VCaP (cell line): ENCODE results near the gene MYCBP2.

Experiments
- H3K27ac ChIP-seq: fragments of 450-650 bp; 2 replicates; pipeline ENCODE4 v1.5.1; 2017
- CTCF ChIP-seq: fragments of 450-650 bp; conservative IDR thresholded peaks from 2 replicates; pipeline ENCODE4 v1.5.1; 2017; ENCODE audit warnings: mild to moderate bottlenecking, moderate library complexity

Gene MYCBP2

GRCh38 chr13:77034881-77035280, 292.0 kb downstream of the MYCBP2 start:
- no peak for TF ChIP-seq CTCF
- H3K27ac ChIP-seq: peak overlapping the region; percentile 47

DNA sequence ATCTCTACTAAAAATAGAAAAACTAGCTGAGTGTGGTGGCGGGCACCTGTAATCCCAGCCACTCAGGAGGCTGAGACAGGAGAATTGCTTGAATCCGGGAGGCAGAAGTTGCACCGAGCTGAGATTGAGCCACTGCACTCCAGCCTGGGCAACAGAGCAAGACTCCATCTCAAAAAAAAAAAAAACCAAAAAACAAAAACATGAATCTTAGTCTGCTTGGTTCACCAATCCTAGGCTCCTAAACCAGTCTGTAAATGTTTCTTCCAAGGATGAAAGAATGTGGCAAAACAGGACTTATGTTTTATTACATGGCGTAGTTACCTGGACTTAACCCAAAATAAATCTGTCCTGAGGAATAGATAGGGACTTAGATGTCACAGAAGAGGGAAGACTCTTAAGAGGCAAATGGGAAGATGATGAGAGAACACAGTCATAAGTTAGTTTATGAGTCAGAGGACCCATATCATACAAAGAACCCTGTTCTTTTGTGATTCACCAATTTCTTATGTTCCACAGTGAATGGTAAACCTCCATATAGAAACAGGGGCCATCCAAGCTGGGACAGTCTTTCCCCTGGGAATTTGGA, 293.1 kb downstream of the MYCBP2 start:
- TF ChIP-seq CTCF: no peak
- peak overlapping the region; percentile 47 for H3K27ac ChIP-seq

GRCh38 chr13:77031656-77032243, 295.1 kb downstream of the MYCBP2 start:
- H3K27ac ChIP-seq: no peak overlapping the region
- TF ChIP-seq CTCF: no peak

- no peak for TF ChIP-seq CTCF
- no peak overlapping the region for H3K27ac ChIP-seq
Observed at GRCh38 chr13:77029436-77029835, 297.5 kb downstream of the MYCBP2 start.

DNA sequence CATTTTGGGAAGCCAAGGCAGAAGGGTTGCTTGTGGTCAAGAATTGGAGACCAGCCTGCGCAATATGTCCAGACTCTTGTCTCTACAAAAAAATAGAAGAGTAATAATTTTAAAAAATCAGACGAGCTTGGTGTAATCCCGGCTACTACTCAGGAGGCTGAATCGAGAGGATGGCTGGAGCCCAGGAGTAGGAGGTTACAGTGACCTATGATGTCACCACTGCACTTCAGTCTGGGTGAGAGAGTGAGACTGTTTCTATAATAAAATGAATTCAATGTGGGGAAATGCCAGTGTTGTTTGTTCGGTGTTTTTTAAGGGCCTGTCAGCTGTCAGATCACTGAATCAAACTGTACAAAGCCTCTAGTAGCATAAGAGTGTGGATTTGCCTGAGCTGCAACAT, 298.7 kb downstream of the MYCBP2 start:
- peak overlapping the region; percentile 94; the same call in 1 of the 2 replicates for H3K27ac ChIP-seq
- TF ChIP-seq CTCF: no peak

DNA sequence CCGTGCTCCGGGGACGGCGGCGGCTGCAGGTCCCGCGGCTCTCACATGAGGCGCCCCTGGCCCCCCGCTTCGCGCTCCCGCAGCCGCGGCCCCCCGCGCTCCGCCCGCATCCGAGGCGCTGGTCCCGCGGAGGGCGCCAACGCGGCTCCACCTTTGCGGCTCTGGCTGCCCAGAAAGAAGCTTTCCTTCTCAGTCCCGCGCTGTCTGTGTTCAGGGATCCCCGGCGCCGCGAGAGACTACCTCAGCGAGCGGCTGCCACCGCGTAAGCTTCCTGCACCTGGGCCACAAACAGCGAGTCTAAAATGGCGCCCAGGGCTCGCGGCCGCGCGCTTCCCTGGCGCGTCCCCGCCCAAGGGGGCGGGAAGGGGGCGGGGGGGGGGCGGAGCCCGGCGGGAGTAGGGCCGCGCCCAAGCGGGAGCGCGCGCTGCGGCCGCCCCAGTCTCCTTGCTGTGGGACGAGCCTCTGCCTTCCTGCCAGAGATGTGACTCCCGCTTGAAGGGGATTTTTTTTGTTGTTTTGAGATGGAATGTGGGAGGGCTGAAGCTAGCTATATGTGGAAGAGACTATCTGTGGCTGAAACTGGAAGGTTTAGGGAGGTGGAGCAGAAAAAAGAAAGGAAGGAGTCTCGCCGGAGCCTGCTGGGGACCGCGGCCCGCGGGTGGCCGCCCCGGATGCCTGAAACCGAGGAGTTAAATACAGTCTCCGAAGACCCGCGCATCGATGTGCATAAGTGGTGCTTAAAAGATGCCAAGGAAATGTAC, 299.9 kb downstream of the MYCBP2 start, which contains the start of gene FBXL3:
Gene FBXL3 (minus strand): TSS at position 299 of the 761 bp plus-strand sequence. CDS start 5,299 bp downstream, outside the sequence.
- TF ChIP-seq CTCF: no peak
- peak within 1 kb of the TSS; percentile 94 for H3K27ac ChIP-seq

GRCh38 chr13:77026255-77026860, 300.5 kb downstream of the MYCBP2 start:
- H3K27ac ChIP-seq: peak overlapping the region; percentile 94
- TF ChIP-seq CTCF: no peak
